ENCODE measurements around the gene FMN1.

FMN1 gene

DNA sequence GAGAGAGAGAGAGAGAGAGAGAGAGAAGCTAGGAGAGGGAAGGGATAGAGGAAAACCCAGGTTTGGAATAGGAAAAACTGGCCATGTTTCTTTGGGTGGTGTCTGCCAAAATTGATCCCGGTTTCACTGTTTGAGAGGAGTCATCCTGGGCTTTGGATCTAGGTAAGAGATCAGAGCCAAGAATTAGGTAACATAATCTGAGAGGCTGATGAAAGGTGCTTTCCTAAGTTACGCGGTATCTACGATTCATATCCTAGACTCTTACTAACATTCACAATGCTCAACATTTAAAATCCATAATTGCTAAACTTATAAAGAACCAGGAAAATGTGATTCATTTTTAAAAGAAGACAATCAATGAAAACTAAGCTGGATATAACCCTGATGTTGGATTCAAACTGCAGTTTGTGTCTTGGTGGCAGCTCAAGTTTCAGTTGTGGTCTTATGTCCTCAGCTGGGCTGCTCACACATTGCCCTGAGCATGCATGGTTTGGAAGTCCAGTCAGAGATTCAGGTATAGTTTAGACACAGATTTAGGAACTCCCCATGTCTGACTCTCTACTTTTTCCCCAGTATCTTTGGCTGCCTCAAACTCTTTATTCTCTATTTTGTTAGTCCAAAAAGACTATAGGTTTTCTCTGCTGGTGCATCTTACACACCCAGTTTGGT lies 42.5 kb upstream of the FMN1 start:
- CTCF ChIA-PET = interaction anchor here (0.6 to 1.8 kb wide), 5 partner anchors 151 to 1365 kb away, joined by 3 to 7 read pairs (median 3); no protein-coding TSS in a partner anchor
- POLR2A ChIA-PET (ENCODE audit: low non-redundant PET) = no interaction called here
- H3K27ac ChIP-seq = no peak overlapping the region
- DNase-seq (ENCODE audit: low spot score) = no peak
- TF ChIP-seq CTCF (conservative IDR thresholded peaks at IDR 0.05; ENCODE audit: low read depth) = no peak

- peak; percentile 57 for TF ChIP-seq CTCF (conservative IDR thresholded peaks at IDR 0.05; ENCODE audit: low read depth)
- POLR2A ChIA-PET (ENCODE audit: low non-redundant PET) = no interaction called here
- DNase-seq (ENCODE audit: low spot score) = peak; percentile 48
- CTCF ChIA-PET = interaction anchor here (1.1 to 1.3 kb wide), 3 partner anchors 59 to 496 kb away, joined by 4 to 7 read pairs (median 4); no protein-coding TSS in a partner anchor
- no peak overlapping the region for H3K27ac ChIP-seq
Measured at GRCh38 chr15:33234020-33234461, 39.5 kb upstream of the FMN1 start.

DNA sequence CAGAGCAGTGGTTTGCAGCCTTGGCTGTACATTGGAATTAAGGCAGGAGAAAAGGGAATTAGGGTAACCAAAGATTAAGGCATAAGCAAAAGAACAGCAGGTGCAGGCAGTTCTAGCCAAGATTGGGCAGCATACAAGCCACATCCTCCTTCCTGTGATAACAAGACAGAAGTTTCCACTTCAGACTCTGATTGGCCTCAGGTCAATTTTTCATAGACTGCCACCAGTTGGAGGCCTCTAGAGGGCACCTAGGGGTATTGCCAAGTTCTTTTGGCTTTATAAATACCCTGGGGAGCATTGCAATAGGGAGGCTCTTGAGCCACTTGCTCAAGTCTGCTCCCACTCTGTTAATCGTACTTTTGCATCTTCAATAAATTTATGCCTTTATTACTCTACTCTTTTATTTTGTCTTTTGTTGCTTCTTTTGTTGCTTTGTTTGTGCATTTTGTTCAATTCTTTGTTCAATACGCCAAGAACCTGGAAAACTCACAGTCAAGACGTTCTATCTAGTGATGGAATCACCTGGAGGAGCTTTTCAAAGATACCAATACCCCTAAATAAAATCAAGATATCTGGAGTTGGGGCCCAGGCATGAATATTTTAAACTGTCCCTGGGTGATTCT lies 32.2 kb upstream of the FMN1 start:
- CTCF ChIA-PET = interaction anchor here (0.7 to 1.1 kb wide), 3 partner anchors 209 to 511 kb away, joined by 3 to 4 read pairs (median 3); no protein-coding TSS in a partner anchor
- peak; percentile 66 for DNase-seq (ENCODE audit: low spot score)
- POLR2A ChIA-PET (ENCODE audit: low non-redundant PET) = no interaction called here
- H3K27ac ChIP-seq = no peak overlapping the region
- TF ChIP-seq CTCF (conservative IDR thresholded peaks at IDR 0.05; ENCODE audit: low read depth) = peak; percentile 44

GRCh38 chr15:33218071-33218491 lies 23.6 kb upstream of the FMN1 start:
- DNase-seq (ENCODE audit: low spot score) = no peak
- no peak overlapping the region for H3K27ac ChIP-seq
- ChIA-PET POLR2A (ENCODE audit: low non-redundant PET) (no interaction called here), CTCF (no interaction called here)
- no peak for TF ChIP-seq CTCF (conservative IDR thresholded peaks at IDR 0.05; ENCODE audit: low read depth)

DNA sequence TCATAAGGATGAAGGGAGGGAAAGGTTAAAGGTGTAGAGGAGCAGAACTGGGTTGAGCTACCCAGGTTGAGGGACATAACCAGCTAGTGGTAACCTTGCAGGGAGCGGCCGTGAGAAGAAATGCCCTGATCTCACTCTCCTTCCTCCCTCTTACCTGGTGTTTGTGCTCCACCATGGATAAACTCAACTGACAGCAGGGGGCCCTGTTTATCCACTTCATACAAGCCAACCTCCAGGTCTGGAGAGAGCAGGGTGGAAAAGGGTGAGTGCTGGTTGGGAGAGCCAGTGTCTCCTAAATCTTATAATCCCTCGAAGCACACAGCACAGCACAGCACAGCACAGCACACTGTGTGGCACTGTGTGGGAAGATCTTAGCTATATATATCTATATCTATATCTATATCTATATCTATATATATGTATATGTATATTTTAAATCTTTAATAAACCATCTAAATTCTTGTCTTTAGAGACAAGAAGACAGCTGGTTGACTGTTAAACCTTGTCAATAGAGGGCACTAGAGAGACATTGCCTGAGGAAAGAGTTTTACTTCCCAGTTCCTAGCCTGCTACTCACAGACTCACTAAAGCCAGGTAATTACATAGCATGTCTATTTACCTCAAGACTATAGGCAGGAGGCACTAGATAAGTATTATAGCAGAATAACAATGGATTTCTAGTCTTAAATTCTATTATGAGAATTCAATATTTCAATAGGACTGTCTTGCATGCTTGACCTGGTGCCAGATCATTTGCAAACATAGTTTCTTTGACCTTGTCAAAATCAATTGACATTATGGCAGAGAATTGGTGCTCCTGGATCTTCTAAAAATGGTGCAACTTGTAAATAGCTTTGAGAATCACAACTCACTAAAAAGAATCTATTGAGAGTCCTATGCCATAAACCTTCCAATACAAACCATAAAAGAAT lies 21.7 kb upstream of the FMN1 start:
- DNase-seq (ENCODE audit: low spot score) = peak; percentile 41
- ChIA-PET POLR2A (ENCODE audit: low non-redundant PET) (no interaction called here), CTCF (interaction anchor here (0.6 to 1.4 kb wide), 7 partner anchors 13 to 765 kb away, joined by 3 read pairs; no protein-coding TSS in a partner anchor)
- no peak overlapping the region for H3K27ac ChIP-seq
- TF ChIP-seq CTCF (conservative IDR thresholded peaks at IDR 0.05; ENCODE audit: low read depth) = peak; percentile 20; the same call in 1 of the 2 replicates
